Endothelial cell (in vitro differentiated cells): ENCODE results near the gene CEACAM21. TPM values are rescaled to one million over a fixed set of nuclear protein-coding genes. Genes with fewer than 3 reads are reported as not detected.
A peak's percentile ranks its signal among the peaks of the same experiment; 100 is the strongest.

Experiments
- DNase-seq: peaks from one replicate; pipeline ENCODE4 v3.0.0; 2021; ENCODE audit warnings: low spot score
- H3K27ac Mint-ChIP-seq: one replicate; pipeline ENCODE4 v1.8.0; 2021; ENCODE audit warnings: mixed read lengths, inconsistent platforms; ENCODE audit not compliant: unreplicated experiment
- H3K27me3 Mint-ChIP-seq: one replicate; pipeline ENCODE4 v1.8.0; 2021; ENCODE audit warnings: mild to moderate bottlenecking, moderate library complexity, mixed read lengths, inconsistent platforms; ENCODE audit not compliant: unreplicated experiment
- H3K36me3 Mint-ChIP-seq: one replicate; pipeline ENCODE4 v1.8.0; 2021; ENCODE audit warnings: mild to moderate bottlenecking, low read depth, mixed read lengths, inconsistent platforms; ENCODE audit not compliant: unreplicated experiment
- H3K4me1 Mint-ChIP-seq: one replicate; pipeline ENCODE4 v1.8.0; 2021; ENCODE audit warnings: mild to moderate bottlenecking, mixed read lengths, inconsistent platforms; ENCODE audit not compliant: unreplicated experiment
- H3K4me3 Mint-ChIP-seq: one replicate; pipeline ENCODE4 v1.8.0; 2021; ENCODE audit warnings: mild to moderate bottlenecking, mixed read lengths, inconsistent platforms; ENCODE audit not compliant: unreplicated experiment
- H3K9me3 Mint-ChIP-seq: one replicate; pipeline ENCODE4 v1.8.0; 2021; ENCODE audit warnings: mixed read lengths, inconsistent platforms; ENCODE audit not compliant: unreplicated experiment
- total RNA-seq: library from RNA; stranded (reverse); fragmentation: NEBNext Ultra II Directional; extraction: Animal tissue kit (Norgen Biotek cat#: 25700); gene quantifications from one replicate; pipeline ENCODE4 v1.2.1, GENCODE V29; 2021; ENCODE audit not compliant: unreplicated experiment
- TF ChIP-seq, protein P1 (sequence below): fragments of 200-600 bp; sonication (generic); IDR thresholded peaks from one replicate; pipeline ENCODE4 v1.5.0; 2021; ENCODE audit warnings: antibody characterized with exemption; ENCODE audit not compliant: unreplicated experiment

Gene CEACAM21
- total RNA-seq, 1 donor from 2014 or later, result 74.1 TPM

DNA sequence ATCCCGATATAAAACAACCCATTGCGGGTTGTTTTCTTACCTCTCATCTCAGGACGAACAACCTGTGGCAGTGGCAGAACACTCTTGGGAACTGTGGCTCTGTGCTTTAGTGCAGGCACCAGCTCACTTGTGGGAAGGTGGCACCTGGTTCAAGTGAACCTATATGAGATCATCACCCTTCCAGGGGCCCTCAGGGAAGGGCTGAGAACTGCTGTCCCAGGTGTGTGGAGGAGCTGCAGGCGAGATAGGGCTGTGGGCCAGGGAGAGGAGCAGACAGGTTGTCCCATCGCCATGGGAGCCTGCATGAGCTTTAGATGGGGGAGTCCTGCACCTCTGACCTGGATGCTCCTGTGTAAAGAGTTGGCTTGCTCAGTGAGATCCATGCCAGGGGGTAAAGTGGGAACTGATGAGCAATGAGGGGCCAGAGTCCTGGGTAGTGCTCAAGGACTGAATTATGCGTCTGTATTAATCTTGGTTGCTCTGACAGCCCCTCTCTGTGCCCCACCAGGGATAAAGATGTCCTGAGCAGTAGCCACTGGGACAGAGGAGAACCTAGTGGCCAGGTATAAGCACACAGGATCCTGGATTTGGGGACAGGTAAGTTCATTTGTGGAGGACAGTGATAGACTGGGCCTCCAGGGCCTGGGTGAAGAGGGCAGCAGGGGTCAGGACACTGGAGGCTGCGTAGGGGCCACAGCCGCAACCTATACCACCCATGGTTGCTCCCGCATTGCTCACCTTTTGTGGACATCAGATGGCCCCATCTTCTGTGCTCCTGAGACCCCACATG is 42.2 kb downstream of the CEACAM21 start:
- H3K4me3 Mint-ChIP-seq, result no peak overlapping the region
- H3K4me1 Mint-ChIP-seq, result no peaks in the 10 kb centered on the region
- H3K27ac Mint-ChIP-seq, result no peak overlapping the region
- H3K9me3 Mint-ChIP-seq, result no peaks in the 10 kb centered on the region
- TF ChIP-seq, protein P1, sequence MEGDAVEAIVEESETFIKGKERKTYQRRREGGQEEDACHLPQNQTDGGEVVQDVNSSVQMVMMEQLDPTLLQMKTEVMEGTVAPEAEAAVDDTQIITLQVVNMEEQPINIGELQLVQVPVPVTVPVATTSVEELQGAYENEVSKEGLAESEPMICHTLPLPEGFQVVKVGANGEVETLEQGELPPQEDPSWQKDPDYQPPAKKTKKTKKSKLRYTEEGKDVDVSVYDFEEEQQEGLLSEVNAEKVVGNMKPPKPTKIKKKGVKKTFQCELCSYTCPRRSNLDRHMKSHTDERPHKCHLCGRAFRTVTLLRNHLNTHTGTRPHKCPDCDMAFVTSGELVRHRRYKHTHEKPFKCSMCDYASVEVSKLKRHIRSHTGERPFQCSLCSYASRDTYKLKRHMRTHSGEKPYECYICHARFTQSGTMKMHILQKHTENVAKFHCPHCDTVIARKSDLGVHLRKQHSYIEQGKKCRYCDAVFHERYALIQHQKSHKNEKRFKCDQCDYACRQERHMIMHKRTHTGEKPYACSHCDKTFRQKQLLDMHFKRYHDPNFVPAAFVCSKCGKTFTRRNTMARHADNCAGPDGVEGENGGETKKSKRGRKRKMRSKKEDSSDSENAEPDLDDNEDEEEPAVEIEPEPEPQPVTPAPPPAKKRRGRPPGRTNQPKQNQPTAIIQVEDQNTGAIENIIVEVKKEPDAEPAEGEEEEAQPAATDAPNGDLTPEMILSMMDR, result no peak
- H3K27me3 Mint-ChIP-seq, result peaks cover 26% of the 10 kb centered on the region
- H3K36me3 Mint-ChIP-seq, result no peaks in the 10 kb centered on the region
- DNase-seq, result no peak

DNA sequence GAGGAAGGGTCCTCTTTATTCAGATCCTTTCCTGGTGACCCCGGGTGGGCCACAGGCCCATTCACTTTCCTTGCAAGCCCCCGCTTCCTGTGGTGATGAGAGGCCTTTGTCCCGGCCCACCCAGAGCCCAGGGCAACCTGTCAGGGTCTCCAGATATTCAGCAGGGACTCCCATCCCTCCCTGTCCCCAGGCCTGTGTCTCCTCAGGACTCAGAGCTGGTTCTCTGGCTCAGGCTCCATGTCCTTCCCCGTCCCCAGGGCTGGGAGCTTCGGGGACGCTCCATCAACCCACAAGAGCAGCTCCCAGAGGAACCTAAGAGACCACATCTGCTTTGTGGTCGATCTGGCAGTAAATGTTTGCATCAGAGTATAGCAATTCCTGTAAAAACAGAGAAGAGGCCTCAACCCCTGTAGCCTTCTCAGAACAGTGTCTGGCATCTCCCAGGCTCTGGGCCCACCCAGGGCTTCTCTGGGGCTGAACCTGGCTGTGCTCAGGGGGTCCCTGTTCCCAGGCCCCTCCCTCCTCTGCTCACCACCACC is 43.1 kb downstream of the CEACAM21 start:
- no peak for DNase-seq
- no peak overlapping the region for H3K27ac Mint-ChIP-seq
- H3K27me3 Mint-ChIP-seq, result peaks cover 22% of the 10 kb centered on the region
- no peak overlapping the region for H3K4me3 Mint-ChIP-seq
- no peaks in the 10 kb centered on the region for H3K4me1 Mint-ChIP-seq
- H3K36me3 Mint-ChIP-seq, result no peaks in the 10 kb centered on the region
- TF ChIP-seq, protein P1, result no peak
- no peaks in the 10 kb centered on the region for H3K9me3 Mint-ChIP-seq

DNA sequence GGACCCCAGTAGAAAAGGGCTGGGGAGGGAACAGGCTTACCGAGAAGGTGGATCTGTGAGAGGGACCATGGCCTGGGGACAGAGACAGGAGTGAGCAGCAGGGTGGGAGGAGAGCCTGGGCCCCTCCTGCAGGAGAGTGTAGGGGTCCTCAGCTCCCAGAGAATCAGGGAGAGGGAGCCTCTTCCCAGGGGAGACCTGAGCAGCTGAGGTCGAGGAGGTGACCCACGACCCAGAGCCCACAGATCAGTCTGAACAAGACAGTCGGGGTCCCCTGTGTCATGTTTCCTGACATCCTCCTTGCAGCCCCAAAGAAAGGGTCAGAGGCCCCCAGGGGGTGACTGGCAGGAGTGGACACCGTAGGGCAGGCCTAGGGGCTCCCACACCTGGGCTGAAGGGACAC is 44.2 kb downstream of the CEACAM21 start:
- Mint-ChIP-seq H3K36me3 (no peaks in the 10 kb centered on the region), H3K27me3 (peaks cover 18% of the 10 kb centered on the region), H3K27ac (no peak overlapping the region), H3K4me3 (no peak overlapping the region), H3K4me1 (no peaks in the 10 kb centered on the region), H3K9me3 (no peaks in the 10 kb centered on the region)
- TF ChIP-seq, protein P1, result no peak
- DNase-seq, result no peak

DNA sequence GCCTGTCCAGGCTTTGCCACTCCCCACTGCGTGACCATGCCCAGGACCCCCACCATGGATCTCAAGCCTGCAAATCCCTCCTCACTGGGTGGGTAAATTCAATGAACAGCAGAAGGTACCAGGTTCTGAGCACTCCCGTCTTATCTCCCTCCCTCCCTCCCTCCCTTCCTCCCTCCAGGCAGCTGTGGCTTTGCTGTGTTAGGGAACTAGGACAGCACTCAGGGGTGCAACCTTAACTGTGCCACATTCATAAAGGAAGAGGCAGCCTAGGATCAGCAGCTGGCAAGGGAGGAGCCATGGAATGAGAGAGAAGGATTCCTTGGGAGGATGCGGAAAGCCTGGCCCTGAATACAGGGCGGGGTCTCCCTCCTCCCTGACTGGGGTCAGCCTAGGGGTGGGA is 45.3 kb downstream of the CEACAM21 start:
- Mint-ChIP-seq H3K27me3 (peaks cover 17% of the 10 kb centered on the region), H3K36me3 (no peaks in the 10 kb centered on the region)

DNA sequence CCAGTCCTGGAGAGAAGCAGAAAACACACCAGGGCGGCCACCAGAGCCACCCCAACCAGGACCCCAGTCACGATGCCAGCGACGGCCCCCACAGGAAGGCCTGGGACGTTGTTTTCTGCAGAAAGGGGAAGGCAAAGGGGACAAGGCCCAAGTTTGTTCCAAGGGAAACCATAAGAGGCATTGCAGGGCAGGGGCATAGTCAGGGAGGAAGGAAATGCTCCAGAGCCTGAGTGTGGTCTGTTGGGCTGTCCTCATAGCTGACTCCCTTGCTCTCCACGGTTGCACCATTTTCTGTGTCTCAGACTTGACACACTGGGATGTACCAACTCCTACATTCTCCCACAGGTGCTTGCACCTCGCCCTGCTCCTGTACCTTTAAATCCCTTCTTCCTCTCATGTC is 45.7 kb downstream of the CEACAM21 start:
- H3K4me3 Mint-ChIP-seq, result no peak overlapping the region
- H3K27ac Mint-ChIP-seq, result peak overlapping the region; percentile 76
- TF ChIP-seq, protein P1, result no peak
- no peaks in the 10 kb centered on the region for H3K4me1 Mint-ChIP-seq
- DNase-seq, result no peak
- peaks cover 20% of the 10 kb centered on the region for H3K27me3 Mint-ChIP-seq
- H3K9me3 Mint-ChIP-seq, result no peaks in the 10 kb centered on the region
- H3K36me3 Mint-ChIP-seq, result no peaks in the 10 kb centered on the region

More for the DNA sequence above, 45.3 kb downstream of the CEACAM21 start:
- no peaks in the 10 kb centered on the region for H3K9me3 Mint-ChIP-seq
- H3K4me1 Mint-ChIP-seq, result no peaks in the 10 kb centered on the region
- DNase-seq, result no peak
- H3K4me3 Mint-ChIP-seq, result no peak overlapping the region
- no peak overlapping the region for H3K27ac Mint-ChIP-seq
- TF ChIP-seq, protein P1, result no peak
